Measurements from ENCODE around the gene AGBL4.
"Not testable (repeated sequence)": the region's sequence is repeated elsewhere in the genome, so short reads cannot be mapped to it uniquely, and the experiment has no call there.

Gene AGBL4

DNA sequence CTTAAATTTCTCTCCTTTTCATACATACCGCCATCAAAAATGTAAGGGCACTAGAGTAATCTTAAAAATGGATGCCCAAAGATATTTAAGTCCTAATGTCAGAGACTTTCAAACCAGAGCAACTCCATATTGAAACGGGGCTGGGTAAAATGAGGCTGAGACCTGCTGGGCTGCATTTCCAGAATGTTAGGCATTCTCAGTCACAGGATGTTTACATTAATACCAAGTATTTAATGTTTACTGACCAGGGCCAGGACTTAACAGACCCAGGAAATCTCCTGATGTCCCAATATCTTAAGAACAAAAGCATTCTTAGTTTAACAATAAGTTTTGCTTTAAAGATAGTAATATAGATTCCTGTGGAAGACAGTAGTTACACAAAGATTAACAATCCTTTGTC lies 683.2 kb downstream of the AGBL4 start:
- no peaks in the 10 kb centered on the region for H3K36me3 Mint-ChIP-seq (ENCODE audit: low read depth)
- no peak overlapping the region for H3K27ac Mint-ChIP-seq
- no peak overlapping the region for H3K4me3 Mint-ChIP-seq
- H3K27me3 Mint-ChIP-seq (ENCODE audit: low read depth): no peaks in the 10 kb centered on the region
- H3K9me3 Mint-ChIP-seq: no peaks in the 10 kb centered on the region
- DNase-seq (ENCODE audit: low spot score): no peak
- no peaks in the 10 kb centered on the region for H3K4me1 Mint-ChIP-seq (ENCODE audit: low read depth)

DNA sequence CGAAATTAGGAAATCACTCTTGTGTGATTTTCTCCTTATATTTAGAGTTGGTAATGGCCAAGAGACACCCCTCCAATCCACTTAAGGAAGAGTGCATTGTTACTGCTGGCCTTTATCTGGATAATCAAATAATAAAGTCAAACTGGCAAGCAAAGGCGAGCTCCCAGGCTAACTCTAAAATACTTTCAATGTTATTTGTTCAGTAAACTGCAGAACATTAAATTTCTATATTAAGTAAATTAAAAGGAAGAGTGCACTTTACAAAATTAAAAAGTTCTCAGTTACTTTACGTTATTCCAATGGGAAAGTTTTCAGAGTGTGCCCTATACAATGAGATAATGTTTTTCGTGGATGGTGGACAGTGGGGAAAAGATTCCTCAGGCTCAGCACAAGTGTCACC lies 684.7 kb downstream of the AGBL4 start:
- DNase-seq (ENCODE audit: low spot score): no peak
- no peaks in the 10 kb centered on the region for H3K27me3 Mint-ChIP-seq (ENCODE audit: low read depth)
- no peaks in the 10 kb centered on the region for H3K4me1 Mint-ChIP-seq (ENCODE audit: low read depth)
- no peaks in the 10 kb centered on the region for H3K36me3 Mint-ChIP-seq (ENCODE audit: low read depth)
- no peak overlapping the region for H3K27ac Mint-ChIP-seq
- no peaks in the 10 kb centered on the region for H3K9me3 Mint-ChIP-seq
- no peak overlapping the region for H3K4me3 Mint-ChIP-seq

DNA sequence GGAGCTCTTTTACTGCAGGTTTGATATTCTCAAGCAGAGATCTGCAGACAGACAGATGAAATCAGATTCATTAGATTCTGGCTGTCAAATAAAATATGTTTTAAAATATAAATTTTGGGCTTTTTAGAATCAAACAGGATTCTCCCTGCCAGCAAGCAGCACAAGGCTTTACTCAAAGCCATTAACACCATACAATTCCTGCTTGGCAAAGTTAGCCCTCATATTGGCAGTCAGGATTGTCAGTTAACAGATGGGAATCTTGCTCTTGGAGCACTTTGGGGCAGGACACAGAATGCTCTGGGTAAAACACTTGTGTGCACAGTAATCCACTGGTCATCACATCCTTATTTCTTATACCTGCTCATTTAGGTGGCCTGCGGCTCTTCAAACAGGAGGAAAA lies 686.5 kb downstream of the AGBL4 start:
- Mint-ChIP-seq H3K36me3 (ENCODE audit: low read depth) (no peaks in the 10 kb centered on the region), H3K27ac (no peak overlapping the region), H3K9me3 (no peaks in the 10 kb centered on the region), H3K27me3 (ENCODE audit: low read depth) (no peaks in the 10 kb centered on the region), H3K4me1 (ENCODE audit: low read depth) (no peaks in the 10 kb centered on the region), H3K4me3 (no peak overlapping the region)
- DNase-seq (ENCODE audit: low spot score): no peak

DNA sequence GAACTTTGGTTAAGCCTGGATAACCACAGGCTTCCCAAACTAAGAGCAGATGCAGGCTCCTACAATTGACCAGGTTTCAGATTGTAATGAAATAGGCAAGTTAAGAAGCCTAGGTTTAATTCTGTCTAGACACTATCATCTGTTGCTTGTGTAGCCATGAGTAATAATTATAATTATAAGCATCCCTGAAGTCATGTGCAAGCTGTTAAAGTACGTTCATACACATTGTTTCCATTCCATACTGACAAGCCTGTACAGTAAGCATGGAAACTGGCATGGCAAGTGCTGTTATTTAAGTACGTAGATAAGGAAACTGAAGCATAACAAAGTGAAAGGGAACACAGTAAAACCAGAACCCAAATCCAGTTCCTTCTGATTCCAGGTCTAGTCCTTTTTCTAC lies 689.8 kb downstream of the AGBL4 start:
- H3K36me3 Mint-ChIP-seq (ENCODE audit: low read depth): no peaks in the 10 kb centered on the region
- no peak overlapping the region for H3K4me3 Mint-ChIP-seq
- no peaks in the 10 kb centered on the region for H3K4me1 Mint-ChIP-seq (ENCODE audit: low read depth)
- H3K27ac Mint-ChIP-seq: no peak overlapping the region
- H3K27me3 Mint-ChIP-seq (ENCODE audit: low read depth): no peaks in the 10 kb centered on the region
- DNase-seq (ENCODE audit: low spot score): no peak
- peaks cover 9% of the 10 kb centered on the region for H3K9me3 Mint-ChIP-seq

DNA sequence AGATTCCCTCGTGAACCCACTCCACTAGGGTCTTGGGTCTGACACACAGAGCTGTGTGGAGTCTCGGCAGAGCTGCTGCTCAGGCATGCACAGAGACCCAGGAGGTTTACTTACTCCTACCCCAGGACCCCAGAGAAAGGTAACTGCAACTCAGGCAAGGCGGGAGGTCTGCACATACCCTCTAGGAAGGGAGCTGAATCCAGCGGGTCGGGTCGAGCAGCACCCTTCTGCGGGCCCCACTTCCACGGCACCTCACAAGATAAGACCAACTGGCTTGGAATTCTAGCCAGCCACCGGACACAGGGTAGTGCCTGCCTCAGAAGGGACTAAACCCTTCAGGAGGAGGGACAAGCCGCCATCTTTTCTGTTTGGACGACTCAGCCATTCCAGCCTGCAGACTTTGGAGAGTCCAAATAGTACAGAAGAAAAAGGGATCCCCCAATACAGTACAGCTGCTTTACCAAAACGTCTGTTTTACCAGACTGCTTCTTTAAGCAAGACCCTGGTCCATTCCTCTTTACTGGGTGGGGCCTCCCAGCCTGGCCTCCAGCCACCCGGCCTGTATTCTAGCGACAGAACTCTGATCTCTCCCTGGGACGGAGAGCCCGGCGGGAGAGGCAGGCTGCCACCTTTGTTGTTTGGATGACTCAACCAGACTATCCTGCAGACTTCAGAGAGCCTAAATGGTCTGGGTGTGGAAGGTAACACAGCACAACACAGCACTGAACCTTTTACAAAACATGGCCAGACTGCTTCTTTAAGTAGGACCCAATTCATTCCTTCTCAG lies 692.5 kb downstream of the AGBL4 start:
- Mint-ChIP-seq H3K36me3 (ENCODE audit: low read depth) (no peaks in the 10 kb centered on the region), H3K4me1 (ENCODE audit: low read depth) (no peaks in the 10 kb centered on the region), H3K9me3 (peaks cover 9% of the 10 kb centered on the region), H3K27ac (no peak overlapping the region), H3K27me3 (ENCODE audit: low read depth) (no peaks in the 10 kb centered on the region), H3K4me3 (no peak overlapping the region)
- no peak for DNase-seq (ENCODE audit: low spot score)

DNA sequence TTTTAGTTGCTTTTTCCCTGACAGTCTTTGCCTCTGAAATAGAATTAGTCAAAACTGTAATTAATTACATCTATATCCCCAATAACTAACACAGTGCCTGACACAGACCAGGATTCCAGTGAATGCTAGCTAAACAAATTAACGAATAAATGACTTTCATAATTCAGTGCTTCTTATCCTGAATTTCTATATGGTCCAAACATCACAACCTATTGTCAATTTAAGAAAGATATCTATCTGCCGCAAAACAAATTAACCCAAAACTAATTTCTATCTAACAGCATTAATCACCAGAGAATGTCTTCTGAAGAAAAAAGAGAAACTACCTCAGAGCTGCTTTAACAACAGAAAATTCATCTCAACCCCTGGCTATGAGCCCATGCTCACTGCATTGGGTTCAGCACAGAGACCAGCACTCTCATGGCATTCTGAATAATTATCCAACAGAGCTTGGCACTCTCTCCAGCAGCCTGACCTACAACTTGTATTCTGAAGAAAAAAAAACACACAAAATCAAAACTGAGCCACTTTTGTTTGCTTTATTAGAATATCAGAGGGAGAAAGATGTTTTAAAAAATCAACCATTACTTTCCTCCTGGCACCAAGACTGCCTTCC lies 699.7 kb downstream of the AGBL4 start:
- no peak for DNase-seq (ENCODE audit: low spot score)
- no peak overlapping the region for H3K27ac Mint-ChIP-seq
- no peaks in the 10 kb centered on the region for H3K4me1 Mint-ChIP-seq (ENCODE audit: low read depth)
- H3K27me3 Mint-ChIP-seq (ENCODE audit: low read depth): no peaks in the 10 kb centered on the region
- no peaks in the 10 kb centered on the region for H3K36me3 Mint-ChIP-seq (ENCODE audit: low read depth)
- H3K4me3 Mint-ChIP-seq: no peak overlapping the region
- H3K9me3 Mint-ChIP-seq: no peaks in the 10 kb centered on the region

DNA sequence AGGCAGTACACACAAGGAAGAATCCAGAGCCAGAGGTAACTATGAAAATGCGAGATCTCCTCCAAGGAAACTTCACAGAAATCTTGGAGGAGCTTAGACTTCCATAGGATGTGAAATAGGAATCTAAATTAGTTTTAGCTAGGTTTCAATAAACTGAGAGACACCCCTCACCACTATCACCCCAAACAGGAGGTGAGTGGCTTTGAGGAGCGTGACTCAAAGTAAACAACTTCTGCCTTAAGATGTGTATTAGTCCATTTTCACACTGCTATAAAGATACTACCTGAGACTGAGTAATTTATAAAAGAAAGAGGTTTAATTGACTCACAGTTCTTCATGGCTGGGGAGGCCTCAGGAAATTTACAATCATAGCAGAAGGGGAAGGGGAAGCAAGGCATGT lies 703.3 kb downstream of the AGBL4 start:
- not testable (repeated sequence) for DNase-seq (ENCODE audit: low spot score); H3K9me3 Mint-ChIP-seq; H3K36me3 Mint-ChIP-seq (ENCODE audit: low read depth); H3K4me1 Mint-ChIP-seq (ENCODE audit: low read depth); H3K27me3 Mint-ChIP-seq (ENCODE audit: low read depth); H3K4me3 Mint-ChIP-seq; H3K27ac Mint-ChIP-seq

DNA sequence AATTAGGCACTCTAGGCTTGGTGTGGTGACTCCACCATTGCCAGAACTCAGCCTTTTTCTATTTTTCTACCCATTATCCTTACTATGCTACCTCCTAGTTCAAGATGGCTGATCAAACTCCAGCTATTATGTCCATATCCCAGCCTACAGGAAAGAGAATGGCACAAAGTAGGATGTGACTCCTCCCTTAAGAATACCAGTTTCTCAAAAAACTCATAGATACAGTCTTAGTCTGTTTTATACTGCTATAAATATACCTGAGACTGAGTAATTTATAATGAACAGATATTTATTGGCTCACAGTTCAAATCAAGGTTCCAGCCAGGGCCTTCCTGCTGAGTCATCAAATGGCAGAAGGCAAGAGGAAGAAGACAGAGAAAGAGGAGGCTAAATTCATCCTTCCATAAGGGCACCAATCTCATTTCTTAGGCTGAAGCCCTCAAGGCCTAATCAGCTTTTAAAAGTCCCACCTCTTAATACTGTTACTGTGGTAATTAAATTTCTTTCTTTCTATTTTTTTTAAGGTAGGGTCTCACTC lies 704.3 kb downstream of the AGBL4 start:
- H3K4me3 Mint-ChIP-seq: no peak overlapping the region
- no peaks in the 10 kb centered on the region for H3K36me3 Mint-ChIP-seq (ENCODE audit: low read depth)
- no peaks in the 10 kb centered on the region for H3K27me3 Mint-ChIP-seq (ENCODE audit: low read depth)
- no peak for DNase-seq (ENCODE audit: low spot score)
- no peaks in the 10 kb centered on the region for H3K4me1 Mint-ChIP-seq (ENCODE audit: low read depth)
- no peak overlapping the region for H3K27ac Mint-ChIP-seq
- peaks cover 4% of the 10 kb centered on the region for H3K9me3 Mint-ChIP-seq

DNA sequence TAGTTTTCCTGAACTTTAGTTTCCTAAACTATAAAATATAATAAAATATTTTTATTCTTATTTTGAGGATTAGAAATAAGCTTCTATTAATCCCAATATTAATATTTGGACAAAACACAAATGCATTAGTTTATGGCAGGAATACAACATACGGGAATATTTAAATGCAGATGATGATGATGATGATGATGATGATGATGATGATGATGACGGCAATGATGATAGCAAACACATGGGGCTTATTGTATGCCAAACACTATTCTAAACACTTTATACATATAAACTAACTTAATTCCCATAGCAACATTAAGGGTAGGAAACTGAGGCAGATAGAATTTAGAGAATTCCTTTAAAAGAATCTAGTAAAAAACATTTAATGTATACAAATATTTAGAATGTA lies 705.5 kb downstream of the AGBL4 start:
- Mint-ChIP-seq H3K4me1 (ENCODE audit: low read depth) (no peaks in the 10 kb centered on the region), H3K9me3 (peaks cover 7% of the 10 kb centered on the region), H3K36me3 (ENCODE audit: low read depth) (no peaks in the 10 kb centered on the region), H3K27me3 (ENCODE audit: low read depth) (no peaks in the 10 kb centered on the region), H3K27ac (no peak overlapping the region), H3K4me3 (no peak overlapping the region)
- DNase-seq (ENCODE audit: low spot score): no peak

DNA sequence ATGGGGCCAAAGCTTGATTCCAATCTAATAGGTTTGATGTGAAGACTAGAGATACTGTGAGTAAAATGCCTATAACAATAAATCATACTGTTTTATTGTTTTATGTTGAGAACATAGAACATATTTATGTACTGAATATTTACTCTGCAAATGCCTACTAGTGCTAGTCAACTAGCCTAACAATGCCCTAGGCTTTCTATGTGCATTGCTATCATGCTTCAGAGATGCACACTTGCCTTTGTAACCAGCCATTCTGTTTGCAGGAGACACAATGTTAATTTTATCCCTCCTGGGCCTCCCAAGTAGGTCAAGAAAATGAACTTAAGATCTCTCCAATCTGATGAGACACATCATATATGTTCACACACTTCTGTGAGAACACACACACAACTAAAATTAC lies 716.3 kb downstream of the AGBL4 start:
- DNase-seq (ENCODE audit: low spot score): no peak
- Mint-ChIP-seq H3K9me3 (peaks cover 12% of the 10 kb centered on the region), H3K27me3 (ENCODE audit: low read depth) (no peaks in the 10 kb centered on the region), H3K4me3 (no peak overlapping the region), H3K27ac (no peak overlapping the region), H3K36me3 (ENCODE audit: low read depth) (no peaks in the 10 kb centered on the region), H3K4me1 (ENCODE audit: low read depth) (no peaks in the 10 kb centered on the region)

DNA sequence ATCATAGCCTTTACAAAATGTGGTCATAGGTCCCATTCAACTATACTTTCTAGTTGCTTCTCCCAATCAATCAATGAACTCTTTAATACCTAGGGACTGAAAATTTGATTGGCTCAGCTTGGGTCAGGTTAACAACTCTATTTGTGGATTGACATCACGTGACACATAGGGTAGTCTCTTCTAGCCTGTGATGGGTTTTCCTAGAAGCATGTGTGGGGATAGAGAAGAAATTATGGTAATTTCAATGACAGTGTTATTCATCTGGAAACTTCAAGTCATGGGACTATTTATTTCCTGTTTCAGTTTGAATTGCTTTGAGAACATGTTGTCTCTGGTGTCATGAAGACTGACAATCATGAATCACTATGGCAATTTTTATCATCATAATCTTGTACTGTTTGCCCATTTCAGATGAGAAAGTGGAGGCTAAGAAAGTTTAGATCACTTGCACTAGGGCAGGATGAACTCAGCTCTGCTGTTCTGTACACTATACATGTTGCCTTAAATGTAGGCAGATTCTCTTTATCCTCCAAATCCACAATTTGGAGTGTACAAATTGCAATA lies 717.2 kb downstream of the AGBL4 start:
- no peak overlapping the region for H3K27ac Mint-ChIP-seq
- peaks cover 12% of the 10 kb centered on the region for H3K9me3 Mint-ChIP-seq
- no peak overlapping the region for H3K4me3 Mint-ChIP-seq
- H3K4me1 Mint-ChIP-seq (ENCODE audit: low read depth): no peaks in the 10 kb centered on the region
- H3K36me3 Mint-ChIP-seq (ENCODE audit: low read depth): no peaks in the 10 kb centered on the region
- no peak for DNase-seq (ENCODE audit: low spot score)
- no peaks in the 10 kb centered on the region for H3K27me3 Mint-ChIP-seq (ENCODE audit: low read depth)

DNA sequence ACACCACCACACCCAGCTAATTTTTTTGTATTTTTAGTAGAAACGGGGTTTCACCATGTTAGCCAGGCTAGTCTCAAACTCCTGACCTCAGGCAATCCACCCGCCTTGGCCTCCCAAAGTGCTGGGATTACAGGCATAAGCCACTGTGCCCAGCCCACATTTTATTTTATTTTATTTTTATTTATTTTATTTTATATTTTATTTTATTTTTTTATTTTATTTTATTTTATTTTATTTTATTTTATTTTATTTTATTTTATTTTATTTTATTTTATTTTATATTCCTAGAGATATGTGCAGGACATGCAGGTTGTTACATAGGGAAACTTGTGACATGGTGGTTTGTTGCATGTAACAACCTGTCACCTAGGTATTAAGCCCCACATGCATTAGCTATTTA lies 721.4 kb downstream of the AGBL4 start:
- H3K27me3 Mint-ChIP-seq (ENCODE audit: low read depth); H3K27ac Mint-ChIP-seq; H3K4me3 Mint-ChIP-seq; H3K36me3 Mint-ChIP-seq (ENCODE audit: low read depth); DNase-seq (ENCODE audit: low spot score); H3K4me1 Mint-ChIP-seq (ENCODE audit: low read depth): not testable (repeated sequence)
- peaks cover 12% of the 10 kb centered on the region for H3K9me3 Mint-ChIP-seq

DNA sequence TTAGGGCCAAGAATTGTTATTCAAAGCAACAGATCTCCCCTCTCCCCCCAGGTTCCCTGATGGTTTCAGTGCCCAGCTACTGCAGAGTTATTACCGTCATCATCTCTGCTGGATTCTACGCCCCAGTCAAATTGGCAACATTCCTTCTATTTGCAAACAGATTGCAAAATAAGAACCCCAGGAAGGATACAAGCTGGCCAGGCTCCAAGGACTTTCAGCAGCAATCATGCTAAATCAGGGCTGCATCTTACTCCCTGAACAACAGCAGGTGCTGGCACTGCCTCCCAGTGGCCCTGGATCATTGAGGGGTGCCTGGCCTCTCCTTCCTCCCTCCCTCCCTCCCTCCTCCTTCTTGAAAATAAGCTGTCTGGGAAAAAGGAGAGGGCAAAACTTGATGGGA lies 725.5 kb downstream of the AGBL4 start:
- Mint-ChIP-seq H3K9me3 (peaks cover 5% of the 10 kb centered on the region), H3K4me1 (ENCODE audit: low read depth) (no peaks in the 10 kb centered on the region), H3K36me3 (ENCODE audit: low read depth) (no peaks in the 10 kb centered on the region), H3K27me3 (ENCODE audit: low read depth) (no peaks in the 10 kb centered on the region), H3K27ac (no peak overlapping the region), H3K4me3 (no peak overlapping the region)
- no peak for DNase-seq (ENCODE audit: low spot score)

DNA sequence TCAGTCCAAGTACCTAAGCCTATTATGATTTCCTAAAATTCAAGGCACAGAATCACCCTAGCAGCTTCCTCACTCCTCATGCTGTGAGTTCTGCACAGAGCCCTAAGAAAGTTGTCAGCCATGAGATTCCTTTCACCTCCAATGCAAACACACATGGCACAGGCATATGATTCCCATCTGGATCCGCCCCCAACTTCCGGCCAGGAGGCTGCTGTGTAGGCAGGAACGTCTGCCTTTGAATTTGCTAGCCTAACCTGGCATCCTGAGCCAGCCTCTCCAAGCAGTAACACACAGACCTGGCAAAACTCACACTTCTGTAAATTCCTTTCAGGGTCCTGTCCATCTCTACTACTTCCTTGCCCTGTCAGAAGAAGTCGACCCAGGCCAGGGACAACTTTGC lies 726.0 kb downstream of the AGBL4 start:
- Mint-ChIP-seq H3K4me3 (no peak overlapping the region), H3K27me3 (ENCODE audit: low read depth) (no peaks in the 10 kb centered on the region), H3K27ac (no peak overlapping the region), H3K4me1 (ENCODE audit: low read depth) (no peaks in the 10 kb centered on the region), H3K9me3 (peaks cover 3% of the 10 kb centered on the region), H3K36me3 (ENCODE audit: low read depth) (no peaks in the 10 kb centered on the region)
- DNase-seq (ENCODE audit: low spot score): no peak
